Neural progenitor cell (in vitro differentiated cells): ENCODE measurements around the gene ELMO1.

Experiments
- CTCF ChIP-seq: fragments of 200-600 bp; sonication (generic); IDR thresholded peaks from 2 replicates; pipeline ENCODE4 v1.5.1; 2017; ENCODE audit warnings: antibody characterized with exemption, mild to moderate bottlenecking
- EZH2 ChIP-seq: fragments of 200-600 bp; sonication (generic); IDR thresholded peaks from 2 replicates; pipeline ENCODE4 v1.6.1; 2017; ENCODE audit warnings: antibody characterized with exemption, mild to moderate bottlenecking, moderate library complexity
- EZH2phosphoT487 ChIP-seq: fragments of 200-600 bp; sonication (generic); IDR thresholded peaks from 2 replicates; pipeline ENCODE4 v1.6.1; 2017; ENCODE audit warnings: antibody characterized with exemption

DNA sequence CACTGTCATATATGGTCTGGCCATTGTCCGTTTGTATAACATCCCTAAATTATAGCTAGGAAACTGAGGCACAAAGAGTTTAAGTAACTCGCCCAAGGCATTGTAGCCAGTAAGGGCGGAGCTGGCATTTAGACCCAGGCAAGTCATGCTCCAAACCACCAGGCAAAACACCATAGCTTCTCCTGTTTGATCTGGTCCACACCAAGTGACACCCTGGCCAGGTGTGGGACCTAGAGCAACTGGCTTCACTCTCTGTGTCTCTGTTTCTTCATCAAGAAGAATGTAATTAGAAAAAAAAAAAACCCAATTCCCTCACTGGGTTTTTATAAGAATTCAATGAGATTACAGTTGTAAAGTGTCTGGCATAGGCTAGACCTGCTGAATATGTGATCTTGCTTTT, 639.2 kb downstream of the ELMO1 start:
- TF ChIP-seq CTCF, result no peak
- TF ChIP-seq EZH2phosphoT487, result no peak
- TF ChIP-seq EZH2, result no peak
